ENCODE results near the gene LCN6.

The LCN6 gene

DNA sequence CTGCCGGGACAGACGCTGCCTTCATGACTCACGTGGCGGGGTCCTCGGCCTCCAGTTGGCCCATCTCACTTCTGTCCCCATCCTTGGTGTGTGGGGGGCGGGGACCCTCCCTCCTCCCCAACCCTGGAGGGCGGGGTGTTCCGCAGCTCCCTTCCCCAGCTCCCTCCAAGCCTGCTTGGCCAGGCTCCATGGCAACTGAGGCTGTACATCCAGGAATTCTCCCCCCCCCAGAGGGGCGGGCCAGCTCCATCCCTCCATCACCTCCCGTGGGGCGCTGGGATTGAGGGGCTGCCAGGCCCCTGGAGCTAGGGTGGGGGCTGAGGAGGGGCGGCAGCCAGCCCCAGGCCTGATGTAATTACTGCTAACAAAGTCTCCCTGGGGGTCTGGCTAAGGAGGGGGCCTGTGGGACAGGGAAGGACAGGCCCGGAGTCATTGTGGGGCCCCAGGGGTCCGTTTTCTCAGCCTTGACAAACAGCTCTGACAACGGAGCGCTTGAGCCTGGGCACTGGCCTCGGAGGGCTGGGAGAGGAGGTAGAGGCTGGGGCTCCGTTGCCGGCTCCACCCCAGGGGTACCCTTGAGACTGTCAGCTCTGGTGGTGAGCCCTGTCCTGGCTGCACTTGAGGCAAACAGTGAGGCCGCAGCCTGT lies 28.0 kb downstream of the LCN6 start:
- TF ChIP-seq, protein P1, sequence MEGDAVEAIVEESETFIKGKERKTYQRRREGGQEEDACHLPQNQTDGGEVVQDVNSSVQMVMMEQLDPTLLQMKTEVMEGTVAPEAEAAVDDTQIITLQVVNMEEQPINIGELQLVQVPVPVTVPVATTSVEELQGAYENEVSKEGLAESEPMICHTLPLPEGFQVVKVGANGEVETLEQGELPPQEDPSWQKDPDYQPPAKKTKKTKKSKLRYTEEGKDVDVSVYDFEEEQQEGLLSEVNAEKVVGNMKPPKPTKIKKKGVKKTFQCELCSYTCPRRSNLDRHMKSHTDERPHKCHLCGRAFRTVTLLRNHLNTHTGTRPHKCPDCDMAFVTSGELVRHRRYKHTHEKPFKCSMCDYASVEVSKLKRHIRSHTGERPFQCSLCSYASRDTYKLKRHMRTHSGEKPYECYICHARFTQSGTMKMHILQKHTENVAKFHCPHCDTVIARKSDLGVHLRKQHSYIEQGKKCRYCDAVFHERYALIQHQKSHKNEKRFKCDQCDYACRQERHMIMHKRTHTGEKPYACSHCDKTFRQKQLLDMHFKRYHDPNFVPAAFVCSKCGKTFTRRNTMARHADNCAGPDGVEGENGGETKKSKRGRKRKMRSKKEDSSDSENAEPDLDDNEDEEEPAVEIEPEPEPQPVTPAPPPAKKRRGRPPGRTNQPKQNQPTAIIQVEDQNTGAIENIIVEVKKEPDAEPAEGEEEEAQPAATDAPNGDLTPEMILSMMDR (conservative IDR thresholded peaks at IDR 0.05) = no peak
- 0 out of 2 replicates have a peak overlapping the region, but pooled peaks have one; percentile 28 for H3K27ac ChIP-seq

DNA sequence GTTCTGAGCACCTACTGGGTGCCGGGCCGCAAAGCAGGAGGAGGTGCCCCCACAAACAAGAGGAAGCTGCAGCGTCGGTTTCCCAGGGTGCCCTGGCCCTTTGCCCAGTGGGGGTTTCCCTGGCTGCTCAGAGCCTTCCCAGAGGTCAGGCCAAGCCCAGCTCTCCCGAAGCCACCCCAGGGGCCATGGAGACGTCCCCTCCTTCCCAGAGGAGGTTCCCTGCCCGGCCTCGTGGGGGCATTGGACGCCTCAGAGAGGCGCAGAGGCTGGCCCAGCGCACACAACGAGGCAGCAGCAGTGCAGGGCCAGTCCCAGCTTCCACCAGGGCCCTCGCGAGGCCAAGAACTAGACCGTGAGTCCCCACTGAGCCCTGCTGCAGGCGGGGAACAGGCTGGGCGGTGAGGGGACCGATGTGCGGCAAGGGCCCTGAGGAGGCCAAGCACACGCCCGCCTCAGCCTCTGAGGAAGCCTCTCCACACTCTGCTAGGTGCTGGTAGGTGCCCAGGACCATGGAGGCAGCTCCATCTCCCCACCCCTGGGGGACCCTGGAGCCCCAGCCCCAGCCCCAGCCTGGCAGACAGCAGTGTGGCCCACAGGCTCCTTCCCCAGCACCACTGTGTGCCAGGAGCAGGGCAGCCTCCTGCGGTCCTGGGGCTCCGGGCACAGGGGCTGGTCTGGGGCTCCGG lies 29.0 kb downstream of the LCN6 start:
- TF ChIP-seq, protein P1 (conservative IDR thresholded peaks at IDR 0.05) = no peak
- H3K27ac ChIP-seq = peak overlapping the region; percentile 22; the same call in 1 of the 2 replicates

DNA sequence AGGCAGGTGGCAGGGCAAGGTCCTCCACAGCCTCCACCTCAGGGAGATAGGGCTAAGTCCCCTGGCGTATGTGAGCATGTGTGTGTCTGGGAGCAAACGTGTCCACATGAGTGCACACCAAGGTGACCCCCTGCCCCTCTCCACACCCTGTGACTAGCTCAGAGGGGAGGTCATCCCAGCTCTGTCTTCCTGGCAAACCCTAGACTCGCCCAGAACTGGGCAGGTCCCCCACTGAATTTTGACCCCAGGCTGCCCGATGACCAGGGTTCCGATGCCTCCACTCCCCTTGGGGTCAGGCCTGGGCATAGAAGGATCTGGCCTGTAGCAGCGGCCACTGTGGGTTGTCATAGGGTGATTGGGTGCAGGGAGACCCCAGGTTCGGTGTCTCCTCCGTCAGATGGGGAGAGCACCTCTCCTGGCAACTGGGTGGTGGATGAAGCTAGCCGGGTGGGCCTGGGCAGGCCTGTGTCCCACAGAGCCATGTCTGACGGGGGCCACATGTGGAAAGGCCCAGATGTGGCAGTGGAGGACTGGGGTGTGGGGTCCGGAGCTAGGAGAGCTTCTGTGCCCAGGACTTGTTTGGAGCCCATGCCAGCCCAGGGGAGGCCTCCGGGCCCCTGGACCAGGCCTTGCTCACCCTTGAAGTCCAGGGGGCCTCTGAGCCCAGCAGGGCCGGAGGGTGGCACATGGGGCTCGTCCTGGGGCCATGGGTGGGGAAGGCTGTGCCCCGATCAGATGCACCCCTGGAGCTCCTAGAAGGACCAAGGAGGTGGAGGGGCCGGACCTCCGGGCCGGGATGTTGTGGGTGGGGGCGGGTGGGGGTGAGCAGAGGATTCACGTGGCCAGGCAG lies 29.8 kb downstream of the LCN6 start:
- H3K27ac ChIP-seq = no peak overlapping the region; the same call in 1 of the 2 replicates
- TF ChIP-seq, protein P1 (conservative IDR thresholded peaks at IDR 0.05) = no peak

DNA sequence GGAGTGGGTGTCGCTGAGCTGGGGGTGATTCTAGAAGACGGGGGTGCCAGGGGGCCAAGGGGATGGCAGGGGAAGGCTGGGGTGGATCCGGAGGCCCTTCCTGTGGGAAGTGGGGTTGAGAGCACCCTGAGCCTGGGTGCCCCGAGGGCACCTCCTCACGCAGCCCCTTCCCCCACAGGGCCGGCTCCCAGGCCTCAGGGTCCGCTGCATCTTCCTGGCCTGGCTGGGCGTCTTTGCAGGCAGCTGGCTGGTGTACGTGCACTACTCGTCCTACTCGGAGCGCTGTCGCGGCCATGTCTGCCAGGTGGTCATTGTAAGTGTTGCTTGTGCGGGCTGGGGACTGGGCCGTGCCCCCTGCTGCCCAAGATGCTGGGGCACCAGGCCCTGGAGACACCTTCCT lies 30.9 kb downstream of the LCN6 start:
- TF ChIP-seq, protein P1 (conservative IDR thresholded peaks at IDR 0.05) = no peak
- H3K27ac ChIP-seq = no peak overlapping the region

GRCh38 chr9:136714893-136715274 lies 33.4 kb downstream of the LCN6 start:
- TF ChIP-seq, protein P1 (conservative IDR thresholded peaks at IDR 0.05) = no peak
- no peak overlapping the region; the same call in 1 of the 2 replicates for H3K27ac ChIP-seq

GRCh38 chr9:136714096-136714892 lies 34.0 kb downstream of the LCN6 start:
- TF ChIP-seq, protein P1 (conservative IDR thresholded peaks at IDR 0.05) = no peak
- H3K27ac ChIP-seq = peak overlapping the region; percentile 91

Measured in VCaP (cell line).